Sciatic nerve (tissue), 2 donors: ENCODE measurements around the gene ACSM5. TPM values are rescaled to one million over a fixed set of nuclear protein-coding genes. Genes with fewer than 3 reads are reported as not detected.
A peak's percentile ranks its signal among the peaks of the same experiment; 100 is the strongest.
"Not testable (repeated sequence)": the region's sequence is repeated elsewhere in the genome, so short reads cannot be mapped to it uniquely, and the experiment has no call there.

Experiments used
- ATAC-seq: fragments of 200-7000 bp; cut with Tn5 transposase; one replicate; pipeline ENCODE4 v1.9.1; 2020; ENCODE audit warnings: mild to moderate bottlenecking, moderate library complexity
- DNase-seq: peaks from one replicate; pipeline ENCODE4 v3.0.0-alpha.2; 2020; ENCODE audit warnings: low spot score
- intact Hi-C: fragments of 100-400 bp; cut with DNase I; formaldehyde crosslinking; loops from one replicate; pipeline ENCODE4 v1.14.2; 2022
- total RNA-seq: library from RNA; stranded (reverse); fragmentation: NEBNext Ultra II Directional; extraction: Animal tissue kit (Norgen Biotek cat#: 25700); gene quantifications from one replicate; pipeline ENCODE4 v1.2.1, GENCODE V29; 2021
- donor health status: DM: no; HTN: no; CAD: no.
- donor health status: DM: no; HTN: no; CAD: no.

Gene ACSM5
- total RNA-seq, 1 donor from 2014 or later: 15.6 TPM

- ATAC-seq: no peak
- intact Hi-C loops: no loop called here
- DNase-seq: no peak
These were observed 11.8 kb upstream of the ACSM5 start for GRCh38 chr16:20397468-20398074.

- ATAC-seq (no peak), DNase-seq (no peak)
- intact Hi-C loops: no loop called here
These were observed 10.7 kb upstream of the ACSM5 start for GRCh38 chr16:20398603-20399002.

DNA sequence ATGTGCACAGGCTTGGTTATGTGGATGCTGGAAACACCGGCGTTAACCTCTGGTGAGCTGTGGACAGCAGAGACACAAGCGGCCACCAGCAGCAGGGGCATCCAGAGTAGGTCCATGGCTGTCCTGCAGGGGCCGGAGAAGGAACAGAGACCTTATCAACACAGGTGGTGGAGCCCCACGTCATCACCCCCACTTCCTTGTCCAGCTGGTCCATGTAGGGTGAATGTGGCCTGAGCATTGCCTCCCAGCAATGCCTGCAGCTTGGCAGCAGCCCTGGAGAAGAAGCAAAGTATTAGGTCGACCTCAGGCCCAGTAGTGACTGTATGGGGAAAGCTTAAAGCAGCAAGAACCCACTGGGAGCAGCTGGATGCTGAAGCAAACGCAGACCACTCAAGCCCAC, 10.1 kb upstream of the ACSM5 start:
- DNase-seq (no peak), ATAC-seq (no peak)
- intact Hi-C loops: no loop called here

DNA sequence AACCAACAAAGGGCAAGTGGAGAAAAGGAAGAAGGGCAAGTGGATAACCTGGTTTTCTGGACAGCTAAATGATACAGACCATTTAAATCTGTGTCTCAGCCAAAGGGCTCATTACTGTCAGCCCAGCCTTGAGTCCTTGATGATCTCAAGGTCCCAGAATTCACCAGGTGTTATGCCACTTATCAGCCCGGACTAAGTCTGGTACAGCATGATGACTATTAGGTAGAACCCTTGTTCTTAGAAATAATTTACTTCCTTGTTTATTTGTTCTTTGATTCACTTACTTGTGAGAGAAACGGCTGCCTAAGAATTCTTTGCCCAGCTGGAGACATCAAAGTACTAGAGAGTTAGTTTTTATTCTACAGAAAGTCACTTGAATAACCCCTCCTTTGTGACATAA, 8.3 kb upstream of the ACSM5 start:
- intact Hi-C loops: no loop called here
- no peak for ATAC-seq

DNA sequence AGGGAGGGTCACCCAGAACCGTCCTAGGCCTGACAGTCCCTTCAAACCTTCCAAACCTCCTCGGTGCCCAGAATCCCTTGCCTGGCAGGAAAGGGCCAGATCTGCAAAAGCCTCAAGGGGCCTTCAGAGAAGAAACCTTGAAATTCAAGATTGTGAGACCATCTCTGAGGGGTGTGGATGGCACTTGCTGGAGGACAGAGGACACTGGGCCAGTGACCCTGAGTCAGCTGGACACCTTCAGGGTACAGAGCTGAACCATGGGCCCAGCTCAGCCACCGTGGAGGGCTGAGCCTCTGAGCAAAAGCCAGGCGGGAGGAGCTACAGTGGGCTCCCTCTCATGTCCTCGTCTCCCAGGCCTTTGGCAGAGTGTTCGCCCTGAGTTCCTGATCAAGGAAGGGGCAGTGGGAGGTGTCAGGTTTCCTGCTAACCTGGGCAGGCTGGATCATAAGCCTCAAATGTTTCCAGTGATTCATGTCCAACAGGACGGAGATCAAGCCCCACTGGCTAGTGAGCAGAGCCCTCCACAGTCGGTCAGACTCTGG, 7.8 kb upstream of the ACSM5 start:
- no peak for DNase-seq
- intact Hi-C loops: no loop called here
- no peak for ATAC-seq

More for the DNA sequence above, 8.3 kb upstream of the ACSM5 start:
- no peak for DNase-seq

GRCh38 chr16:20402651-20403050, 6.7 kb upstream of the ACSM5 start:
- DNase-seq (no peak), ATAC-seq (no peak)
- intact Hi-C loops: no loop called here

DNA sequence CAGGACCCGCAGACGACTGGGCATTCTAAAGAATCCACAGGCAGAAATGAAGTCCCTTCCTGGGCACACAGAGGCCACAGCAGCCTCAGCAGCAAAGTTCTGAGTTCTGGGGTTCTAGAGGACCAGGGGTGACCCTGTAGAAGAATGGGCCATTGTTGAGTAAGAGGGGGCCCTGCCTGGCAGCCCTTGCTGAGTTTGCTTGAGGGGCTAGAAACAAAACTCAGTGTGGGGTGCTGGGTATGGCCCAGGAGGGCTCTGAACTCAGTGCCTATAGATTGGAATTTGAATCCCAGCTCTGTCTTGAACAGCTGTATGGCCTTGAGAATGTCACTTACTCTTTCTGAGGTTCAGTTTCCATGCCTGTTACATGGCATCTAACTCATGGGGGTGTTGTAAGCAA, 4.7 kb upstream of the ACSM5 start, which contains the start of gene PDILT:
PDILT (minus strand) TSS at position 101 of the 400 bp plus-strand sequence. CDS start 5,437 bp downstream, outside the sequence.
- DNase-seq (no peak), ATAC-seq (no peak)
- intact Hi-C loops: no loop called here

GRCh38 chr16:20410121-20410723, 888 bp downstream of the ACSM5 start:
- intact Hi-C loops: no loop called here
- ATAC-seq (no peak), DNase-seq (no peak)

DNA sequence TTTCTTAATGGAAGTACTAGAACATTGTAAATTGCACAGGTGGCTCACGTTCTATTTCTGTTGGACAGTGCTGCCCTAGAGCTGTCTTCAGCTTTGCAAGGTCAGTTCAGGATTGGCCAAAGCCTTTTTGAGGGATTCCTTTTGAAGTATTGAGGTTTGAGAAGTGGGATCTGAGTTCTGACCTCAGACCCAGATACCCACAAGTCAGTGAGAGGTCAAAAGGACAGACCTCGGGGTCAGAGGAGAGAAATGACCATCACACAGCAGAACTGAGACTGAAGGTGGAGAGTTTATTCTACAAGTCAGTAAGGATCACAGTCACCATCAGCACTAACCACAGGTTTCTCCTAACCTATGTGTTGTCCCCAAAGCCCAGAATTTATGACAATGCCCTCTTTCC, 1.7 kb downstream of the ACSM5 start:
- intact Hi-C loops: no loop called here
- DNase-seq (no peak), ATAC-seq (no peak)

DNA sequence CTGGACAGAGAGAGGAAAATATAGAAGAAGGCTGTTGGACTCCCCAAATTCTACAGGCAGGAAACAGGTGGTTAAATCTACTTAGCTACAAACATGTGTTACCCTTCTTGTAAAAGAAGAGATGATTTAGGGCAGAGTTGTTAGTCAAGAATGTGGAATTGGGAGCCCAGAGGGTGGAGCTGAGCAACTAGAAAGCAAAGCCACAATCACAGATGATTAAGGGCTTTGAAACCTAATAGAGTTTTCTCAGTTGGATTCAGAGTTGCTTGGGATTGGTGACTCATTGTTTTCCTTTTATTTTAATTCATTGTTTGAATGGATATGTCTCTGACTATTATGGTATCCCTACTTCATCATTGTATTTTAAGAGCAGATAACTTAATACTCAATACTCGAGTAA, 6.2 kb downstream of the ACSM5 start:
- no peak for ATAC-seq
- intact Hi-C loops: no loop called here
- DNase-seq: no peak

- ATAC-seq, intact Hi-C loops, DNase-seq: not testable (repeated sequence)
These were observed 9.8 kb downstream of the ACSM5 start for GRCh38 chr16:20419093-20419492.

GRCh38 chr16:20421748-20422147, 12.4 kb downstream of the ACSM5 start:
- DNase-seq, ATAC-seq, intact Hi-C loops: not testable (repeated sequence)

- DNase-seq, ATAC-seq, intact Hi-C loops: not testable (repeated sequence)
These were observed 14.4 kb downstream of the ACSM5 start for GRCh38 chr16:20423772-20424128.

- ATAC-seq (no peak), DNase-seq (no peak)
- intact Hi-C loops: no loop called here
These were observed 15.0 kb downstream of the ACSM5 start for GRCh38 chr16:20424129-20424866.

GRCh38 chr16:20427401-20427797, 18.1 kb downstream of the ACSM5 start:
- DNase-seq, intact Hi-C loops, ATAC-seq: not testable (repeated sequence)

DNA sequence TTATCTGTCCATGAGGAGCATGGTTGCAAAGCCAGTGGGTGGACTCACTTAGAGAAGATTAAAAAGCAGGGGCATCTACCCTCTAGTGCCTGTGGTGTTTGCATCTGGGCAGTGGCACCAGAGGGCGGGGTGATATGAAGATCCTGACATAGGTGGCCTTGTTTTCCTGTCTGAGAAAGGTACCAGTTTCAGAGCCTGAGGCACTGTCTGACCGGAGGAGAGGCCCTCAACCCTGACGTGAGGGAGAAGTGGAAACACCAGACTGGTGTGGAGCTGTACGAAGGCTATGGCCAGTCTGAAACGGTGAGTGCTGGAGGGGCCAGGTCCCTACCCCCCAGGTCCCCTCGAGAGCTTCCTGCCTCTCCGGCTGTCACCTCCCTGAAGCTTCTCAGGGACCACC, 20.2 kb downstream of the ACSM5 start:
- DNase-seq, ATAC-seq, intact Hi-C loops: not testable (repeated sequence)

DNA sequence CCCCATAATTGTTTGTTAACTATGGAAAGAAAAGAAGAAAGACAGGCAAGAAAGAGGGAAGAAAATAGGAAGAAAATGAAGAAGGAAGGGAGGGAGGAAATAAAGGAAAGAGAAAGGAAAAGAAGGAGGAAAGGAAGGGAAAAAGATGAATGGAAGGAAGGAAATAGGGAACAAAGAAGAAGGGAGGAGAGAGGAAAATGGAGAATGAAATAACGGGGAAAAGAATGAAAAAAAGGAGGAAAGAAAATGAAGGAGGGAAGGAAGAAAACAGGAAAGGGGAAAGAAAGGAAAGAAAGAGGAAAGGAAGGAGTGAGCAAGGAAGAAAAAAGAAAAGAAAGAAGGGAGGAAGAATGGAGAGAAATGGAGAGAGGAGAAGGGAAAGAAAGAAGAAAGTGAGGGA, 21.1 kb downstream of the ACSM5 start:
- intact Hi-C loops, DNase-seq, ATAC-seq: not testable (repeated sequence)

GRCh38 chr16:20430948-20431347, 21.6 kb downstream of the ACSM5 start:
- intact Hi-C loops: no loop called here
- DNase-seq: no peak
- no peak for ATAC-seq

DNA sequence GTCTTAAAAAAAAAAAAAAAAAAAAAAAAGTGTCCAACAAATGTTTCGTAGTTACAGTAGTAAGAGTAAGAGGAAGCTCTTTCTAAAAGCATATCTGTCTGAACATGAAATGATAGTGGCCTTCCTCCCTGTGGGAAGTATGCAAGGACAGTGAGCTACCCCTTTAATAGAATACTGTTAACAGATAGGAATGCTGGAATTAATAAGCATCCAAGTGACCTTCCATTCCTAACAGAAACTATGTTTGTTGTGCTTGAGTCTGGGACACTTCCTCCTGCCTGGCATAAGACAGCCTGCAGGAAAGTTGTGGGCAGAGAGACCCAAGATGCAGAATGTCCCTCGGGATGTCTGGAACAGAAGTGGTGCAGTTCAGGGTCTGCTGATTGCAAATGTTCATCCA, 29.6 kb downstream of the ACSM5 start:
- intact Hi-C loops, DNase-seq: not testable (repeated sequence)
- peak; percentile 10 for ATAC-seq

- ATAC-seq: peak; percentile 79
- intact Hi-C loops, DNase-seq: not testable (repeated sequence)
These were observed 30.5 kb downstream of the ACSM5 start for GRCh38 chr16:20439820-20440231.
